Natural killer cell (primary cell): Measurements from ENCODE around the gene ASCC3. TPM values are rescaled to one million over a fixed set of nuclear protein-coding genes. Genes with fewer than 3 reads are reported as not detected.
"Not testable (repeated sequence)": the region's sequence is repeated elsewhere in the genome, so short reads cannot be mapped to it uniquely, and the experiment has no call there.

ENCODE experiments used
- ATAC-seq, 3 donors: fragments of 150-1000 bp in 2 of 3; fragments of 200-7000 bp in 1 of 3; cut with Tn5 transposase; 1 replicate in 1 of 3; 2 replicates in 2 of 3; pipeline ENCODE4 v1.10.0; 2021; ENCODE audit warnings: mild to moderate bottlenecking in 2 of 3, moderate library complexity in 2 of 3
- DNase-seq, 2 donors: peaks; one replicate each; pipeline versions ENCODE4 v3.0.0 to v3.0.0-alpha.2; 2013 to 2021; ENCODE audit warnings: mixed read lengths in 1 of 2
- H3K27ac ChIP-seq: one replicate; pipeline ENCODE4 v1.5.1; 2013; ENCODE audit warnings: mild to moderate bottlenecking, low read length
- H3K27me3 ChIP-seq: one replicate; pipeline ENCODE4 v1.6.1; 2013; ENCODE audit warnings: low read length; ENCODE audit not compliant: control insufficient read depth, insufficient read depth
- H3K36me3 ChIP-seq: one replicate; pipeline ENCODE4 v1.6.1; 2013; ENCODE audit warnings: low read length; ENCODE audit not compliant: control insufficient read depth, insufficient read depth
- H3K4me1 ChIP-seq: one replicate; pipeline ENCODE4 v1.6.1; 2013; ENCODE audit warnings: low read length; ENCODE audit not compliant: control insufficient read depth, insufficient read depth
- H3K4me3 ChIP-seq: one replicate; pipeline ENCODE4 v1.5.1; 2013; ENCODE audit warnings: low read length
- H3K9me3 ChIP-seq: one replicate; pipeline ENCODE4 v1.6.1; 2013; ENCODE audit warnings: low read length; ENCODE audit not compliant: control insufficient read depth, insufficient read depth
- H3K27ac Mint-ChIP-seq, 2 donors: one replicate each; pipeline ENCODE4 v1.8.0; 2022; ENCODE audit warnings: mild to moderate bottlenecking in 2 of 2, mixed read lengths in 2 of 2, moderate library complexity in 1 of 2
- H3K27me3 Mint-ChIP-seq, 2 donors: one replicate each; pipeline ENCODE4 v1.8.0; 2022; ENCODE audit warnings: low read depth in 2 of 2, mixed read lengths in 2 of 2
- H3K36me3 Mint-ChIP-seq: one replicate; pipeline ENCODE4 v1.8.0; 2022; ENCODE audit warnings: mixed read lengths
- H3K4me1 Mint-ChIP-seq, 2 donors: one replicate each; pipeline ENCODE4 v1.8.0; 2022; ENCODE audit warnings: mixed read lengths in 2 of 2
- H3K4me3 Mint-ChIP-seq: one replicate; pipeline ENCODE4 v1.8.0; 2022; ENCODE audit warnings: mild to moderate bottlenecking, moderate library complexity, mixed read lengths
- H3K9me3 Mint-ChIP-seq, 2 donors: one replicate each; pipeline ENCODE4 v1.8.0; 2022; ENCODE audit warnings: mixed read lengths in 2 of 2
- WGBS: methylation state at CpG from one replicate; pipeline ENCODE4 v1.1.7; 2013; ENCODE audit warnings: missing lambda C conversion rate; ENCODE audit not compliant: insufficient coverage; 5-methylcytosine and 5-hydroxymethylcytosine counted together
- intact Hi-C: fragments of 100-400 bp; cut with micrococcal nuclease; formaldehyde crosslinking; loops from one replicate; pipeline ENCODE4 v1.14.2; 2022
- total RNA-seq, 4 donors: library from RNA; stranded (reverse); fragments of 120-200 nt in 1 of 4; gene quantifications; one replicate each; pipeline versions ENCODE4 v1.2.3 to v1.2.4, GENCODE V29; 2013 to 2022
- TF ChIP-seq, protein P1 (sequence below): fragments of 200-600 bp; IDR thresholded peaks from one replicate; pipeline ENCODE4 v1.8.0; 2022; ENCODE audit warnings: antibody characterized with exemption

Gene ASCC3
- total RNA-seq, 3 donors from 2014 or later (not counting 1 experiment from before 2014, with no cell fraction given): 42.3 to 50.0 (median 44.1) TPM

DNA sequence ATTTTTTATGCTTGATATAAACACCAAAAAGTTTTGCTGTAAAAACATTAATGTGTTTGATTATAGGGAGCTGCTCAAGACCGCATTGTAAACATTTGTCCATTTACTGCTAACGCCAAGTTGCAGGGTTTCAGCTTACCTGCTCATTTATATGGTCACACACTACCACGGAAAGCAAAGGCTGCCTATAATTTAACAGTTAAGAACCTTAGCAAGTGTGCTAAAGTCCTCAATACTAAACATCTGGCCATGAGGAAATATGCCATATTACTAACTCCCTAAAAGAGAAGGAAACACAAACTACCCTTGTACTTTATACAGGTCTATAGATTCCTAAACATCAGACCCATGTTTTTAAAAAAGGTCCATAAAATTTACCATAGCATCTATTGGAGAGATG, 129.5 kb downstream of the ASCC3 start:
- TF ChIP-seq, protein P1, sequence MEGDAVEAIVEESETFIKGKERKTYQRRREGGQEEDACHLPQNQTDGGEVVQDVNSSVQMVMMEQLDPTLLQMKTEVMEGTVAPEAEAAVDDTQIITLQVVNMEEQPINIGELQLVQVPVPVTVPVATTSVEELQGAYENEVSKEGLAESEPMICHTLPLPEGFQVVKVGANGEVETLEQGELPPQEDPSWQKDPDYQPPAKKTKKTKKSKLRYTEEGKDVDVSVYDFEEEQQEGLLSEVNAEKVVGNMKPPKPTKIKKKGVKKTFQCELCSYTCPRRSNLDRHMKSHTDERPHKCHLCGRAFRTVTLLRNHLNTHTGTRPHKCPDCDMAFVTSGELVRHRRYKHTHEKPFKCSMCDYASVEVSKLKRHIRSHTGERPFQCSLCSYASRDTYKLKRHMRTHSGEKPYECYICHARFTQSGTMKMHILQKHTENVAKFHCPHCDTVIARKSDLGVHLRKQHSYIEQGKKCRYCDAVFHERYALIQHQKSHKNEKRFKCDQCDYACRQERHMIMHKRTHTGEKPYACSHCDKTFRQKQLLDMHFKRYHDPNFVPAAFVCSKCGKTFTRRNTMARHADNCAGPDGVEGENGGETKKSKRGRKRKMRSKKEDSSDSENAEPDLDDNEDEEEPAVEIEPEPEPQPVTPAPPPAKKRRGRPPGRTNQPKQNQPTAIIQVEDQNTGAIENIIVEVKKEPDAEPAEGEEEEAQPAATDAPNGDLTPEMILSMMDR: no peak
- DNase-seq (no peak), ATAC-seq (no peak)
- no peaks in the 10 kb centered on the region for H3K27me3 ChIP-seq
- H3K36me3 ChIP-seq: no peaks in the 10 kb centered on the region
- no peak overlapping the region for H3K27ac ChIP-seq
- peaks cover 3 to 5% of the 10 kb centered on the region in 2 donors for H3K4me1 Mint-ChIP-seq
- H3K27ac Mint-ChIP-seq: no peak overlapping the region
- H3K4me1 ChIP-seq: no peaks in the 10 kb centered on the region
- WGBS: 63% methylated on average over 3 of the region's 3 CpGs
- H3K9me3 ChIP-seq: no peaks in the 10 kb centered on the region
- H3K27me3 Mint-ChIP-seq: no peaks in the 10 kb centered on the region
- no peak overlapping the region for H3K4me3 Mint-ChIP-seq
- no peaks in the 10 kb centered on the region for H3K9me3 Mint-ChIP-seq
- intact Hi-C loops: no loop called here
- H3K36me3 Mint-ChIP-seq: peaks cover 6% of the 10 kb centered on the region
- H3K4me3 ChIP-seq: no peak overlapping the region

DNA sequence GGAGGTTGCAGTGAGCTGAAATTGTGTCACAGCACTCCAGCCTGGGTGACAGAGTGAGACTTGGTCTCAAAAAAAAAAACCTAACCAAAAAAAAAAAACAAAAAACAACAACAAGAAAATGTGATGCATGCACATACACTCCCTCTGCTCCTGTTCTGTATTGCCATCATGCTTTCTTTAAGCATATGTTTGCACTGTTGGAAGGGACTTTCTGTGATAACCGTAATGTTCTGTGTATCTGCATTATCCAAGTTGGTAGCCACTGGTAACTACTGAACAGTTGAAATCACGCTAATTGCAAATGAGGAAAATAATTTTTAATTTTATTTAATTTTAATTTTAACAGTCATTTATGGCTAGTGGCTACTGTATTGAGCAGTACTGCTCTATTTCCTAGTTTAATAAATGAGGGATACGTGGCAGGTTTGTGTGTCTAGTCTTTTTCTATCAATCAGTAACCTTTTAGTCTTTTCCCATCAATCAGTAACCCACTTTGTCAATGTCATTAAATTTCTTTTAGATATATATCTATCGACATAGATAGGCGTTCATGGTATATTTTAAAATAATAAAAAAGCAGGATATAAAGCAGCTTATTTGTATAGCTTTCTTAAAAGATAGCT, 135.6 kb downstream of the ASCC3 start:
- Histone ChIP-seq H3K27me3 (no peaks in the 10 kb centered on the region), H3K9me3 (peaks cover 5% of the 10 kb centered on the region), H3K4me1 (no peaks in the 10 kb centered on the region), H3K4me3 (no peak overlapping the region), H3K36me3 (peaks cover 9% of the 10 kb centered on the region), H3K27ac (no peak overlapping the region)
- Mint-ChIP-seq H3K4me3 (no peak overlapping the region), H3K27ac (no peak overlapping the region), H3K4me1 (peaks cover 0 to 5% of the 10 kb centered on the region in 2 donors), H3K9me3 (peaks cover 4% of the 10 kb centered on the region in 2 donors), H3K27me3 (no peaks in the 10 kb centered on the region), H3K36me3 (peaks cover 21% of the 10 kb centered on the region)
- DNase-seq (no peak), ATAC-seq (no peak)
- intact Hi-C loops: no loop called here
- WGBS: 100% methylated on average over 1 of the region's 5 CpGs
- TF ChIP-seq, protein P1: no peak

DNA sequence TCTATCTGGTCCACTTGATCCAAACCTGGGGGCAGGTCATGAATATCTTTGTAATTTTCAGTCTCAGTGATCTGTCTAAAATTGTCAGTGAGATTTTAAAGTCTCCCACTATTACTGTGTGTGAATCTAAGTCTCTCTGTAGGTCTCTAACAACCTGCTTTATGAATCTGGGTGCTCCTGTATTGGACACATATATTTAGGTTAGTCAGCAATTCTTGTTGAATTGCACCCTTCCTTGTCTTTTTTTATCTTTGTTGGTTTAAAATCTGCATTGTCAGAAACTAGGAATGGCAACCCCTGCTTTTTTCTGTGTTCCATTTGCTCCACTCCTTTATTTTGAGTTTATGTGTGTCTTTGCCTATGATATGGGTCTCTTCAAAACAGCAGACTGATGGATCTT, 140.7 kb downstream of the ASCC3 start:
- peaks cover 9% of the 10 kb centered on the region for H3K36me3 ChIP-seq
- H3K4me3 ChIP-seq: no peak overlapping the region
- Mint-ChIP-seq H3K4me3 (no peak overlapping the region), H3K27me3 (no peaks in the 10 kb centered on the region), H3K4me1 (peaks cover 32% of the 10 kb centered on the region in 2 donors), H3K27ac (no peak overlapping the region), H3K9me3 (peaks cover 5 to 7% of the 10 kb centered on the region in 2 donors), H3K36me3 (peaks cover 32% of the 10 kb centered on the region)
- DNase-seq (no peak), ATAC-seq (no peak)
- intact Hi-C loops: no loop called here
- TF ChIP-seq, protein P1: no peak
- no peak overlapping the region for H3K27ac ChIP-seq
- H3K4me1 ChIP-seq: no peaks in the 10 kb centered on the region
- no peaks in the 10 kb centered on the region for H3K27me3 ChIP-seq
- H3K9me3 ChIP-seq: peaks cover 5% of the 10 kb centered on the region

DNA sequence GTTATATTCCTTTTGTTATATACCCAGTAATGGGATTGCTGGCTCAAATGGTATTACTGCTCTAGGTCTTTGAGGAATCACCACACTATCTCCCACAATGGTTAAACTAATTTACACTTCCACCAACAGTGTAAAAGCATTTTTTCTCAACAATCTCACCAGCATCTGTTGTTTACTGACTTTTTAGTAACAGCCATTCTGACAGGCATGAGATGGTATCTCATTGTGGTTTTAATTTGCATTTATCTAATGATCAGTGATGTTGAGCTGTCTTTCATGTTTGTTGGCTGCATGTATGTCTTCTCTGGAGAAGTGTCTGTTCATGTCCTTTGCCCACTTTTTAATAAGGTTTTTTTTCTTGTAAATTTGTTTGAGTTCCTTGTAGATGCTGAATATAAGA, 143.4 kb downstream of the ASCC3 start:
- H3K9me3 ChIP-seq, H3K27me3 Mint-ChIP-seq, H3K36me3 ChIP-seq, H3K4me3 Mint-ChIP-seq, H3K9me3 Mint-ChIP-seq, H3K4me1 ChIP-seq, H3K27me3 ChIP-seq, H3K4me3 ChIP-seq, intact Hi-C loops, H3K27ac ChIP-seq, DNase-seq: not testable (repeated sequence)
- Mint-ChIP-seq H3K27ac (peak overlapping the region in 1 of 2 donors; percentile 25), H3K4me1 (peaks cover 38 to 39% of the 10 kb centered on the region in 2 donors), H3K36me3 (peaks cover 27% of the 10 kb centered on the region)
- peak in 1 of 3 donors; percentile 35 for ATAC-seq
